Measurements from ENCODE around the gene SFXN2.

SFXN2 gene

GRCh38 chr10:102780527-102780808 is 66.0 kb downstream of the SFXN2 start:
- TF ChIP-seq CTCF (IDR thresholded peaks at IDR 0.05; ENCODE audit: low read depth, low read length): no peak
- no peak for DNase-seq (ENCODE audit: extremely low read depth, low read depth)

- no peak for DNase-seq (ENCODE audit: extremely low read depth, low read depth)
- TF ChIP-seq CTCF (IDR thresholded peaks at IDR 0.05; ENCODE audit: low read depth, low read length): no peak
Measured at GRCh38 chr10:102781090-102781920, 66.9 kb downstream of the SFXN2 start.

- TF ChIP-seq CTCF (IDR thresholded peaks at IDR 0.05; ENCODE audit: low read depth, low read length): no peak
- DNase-seq (ENCODE audit: extremely low read depth, low read depth): no peak
Measured at GRCh38 chr10:102781921-102782557, 67.6 kb downstream of the SFXN2 start.

GRCh38 chr10:102782673-102783551 is 68.5 kb downstream of the SFXN2 start:
- TF ChIP-seq CTCF (IDR thresholded peaks at IDR 0.05; ENCODE audit: low read depth, low read length): no peak
- DNase-seq (ENCODE audit: extremely low read depth, low read depth): peak; percentile 77

GRCh38 chr10:102783568-102783967 is 69.1 kb downstream of the SFXN2 start:
- TF ChIP-seq CTCF (IDR thresholded peaks at IDR 0.05; ENCODE audit: low read depth, low read length): no peak

GRCh38 chr10:102785818-102786217 is 71.4 kb downstream of the SFXN2 start:
- DNase-seq (ENCODE audit: extremely low read depth, low read depth): no peak
- TF ChIP-seq CTCF (IDR thresholded peaks at IDR 0.05; ENCODE audit: low read depth, low read length): no peak

More at GRCh38 chr10:102783568-102783967, 69.1 kb downstream of the SFXN2 start:
- DNase-seq (ENCODE audit: extremely low read depth, low read depth): no peak
